PC-3 (cell line): Measurements from ENCODE around the gene ARHGEF25. TPM values are rescaled to one million over a fixed set of nuclear protein-coding genes. Genes with fewer than 3 reads are reported as not detected.

Experiments used
- total RNA-seq: library from RNA; depleted of rRNA; stranded (reverse); fragments of >200 nt; gene quantifications from 2 replicates; pipeline ENCODE4 v1.2.3, GENCODE V29; 2014; rRNA removed

ARHGEF25 gene
- total RNA-seq, 1 experiment from 2014 or later = 10.0 TPM

Other genes starting within 250 kb of the ARHGEF25 start
- 14.0 and 15.7 TPM in 2 replicates for gene R3HDM2, start 180.4 kb upstream of the ARHGEF25 start, total RNA-seq
- not detected in 2 replicates for gene INHBC, start 176.7 kb upstream of the ARHGEF25 start, total RNA-seq
- not detected in 2 replicates for gene INHBE, start 156.1 kb upstream of the ARHGEF25 start, total RNA-seq
- gene GLI1, start 151.7 kb upstream of the ARHGEF25 start, total RNA-seq = 3.0 TPM in 1 of 2 replicates, not detected in the other
- gene ARHGAP9, start 131.6 kb upstream of the ARHGEF25 start, total RNA-seq = not detected in 2 replicates
- gene MARS1, start 123.4 kb upstream of the ARHGEF25 start, total RNA-seq = 209 and 210 TPM in 2 replicates
- gene DDIT3, start 90.9 kb upstream of the ARHGEF25 start, total RNA-seq = 27.4 and 33.1 TPM in 2 replicates
- gene MBD6, start 88.6 kb upstream of the ARHGEF25 start, total RNA-seq = 13.1 and 13.2 TPM in 2 replicates
- 88.5 and 96.4 TPM in 2 replicates for gene DCTN2, start 64.2 kb upstream of the ARHGEF25 start, total RNA-seq
- gene KIF5A, start 61.4 kb upstream of the ARHGEF25 start, total RNA-seq = not detected in 2 replicates
- gene PIP4K2C, start 20.2 kb upstream of the ARHGEF25 start, total RNA-seq = 83.6 and 88.6 TPM in 2 replicates
- gene DTX3, start 6.6 kb upstream of the ARHGEF25 start, total RNA-seq = 11.9 and 15.9 TPM in 2 replicates
- gene B4GALNT1, start 21.8 kb downstream of the ARHGEF25 start, total RNA-seq = 39.0 and 42.3 TPM in 2 replicates
- gene OS9, start 82.7 kb downstream of the ARHGEF25 start, total RNA-seq = 145 and 223 TPM in 2 replicates
- 0.23 and 0.40 TPM in 2 replicates for gene AGAP2, start 127.3 kb downstream of the ARHGEF25 start, total RNA-seq
- gene TSPAN31, start 133.6 kb downstream of the ARHGEF25 start, total RNA-seq = 18.9 and 20.3 TPM in 2 replicates
- gene CDK4, start 140.9 kb downstream of the ARHGEF25 start, total RNA-seq = 212 and 229 TPM in 2 replicates
- gene MARCHF9, start 143.7 kb downstream of the ARHGEF25 start, total RNA-seq = 9.3 and 13.4 TPM in 2 replicates
- 8.1 and 8.6 TPM in 2 replicates for gene CYP27B1, start 155.6 kb downstream of the ARHGEF25 start, total RNA-seq
- 25.2 and 29.8 TPM in 2 replicates for gene METTL1, start 160.7 kb downstream of the ARHGEF25 start, total RNA-seq
- gene EEF1AKMT3, start 161.2 kb downstream of the ARHGEF25 start, total RNA-seq = 5.4 and 9.3 TPM in 2 replicates
- gene TSFM, start 171.4 kb downstream of the ARHGEF25 start, total RNA-seq = 55.8 and 63.0 TPM in 2 replicates
- 2.3 TPM in 1 of 2 replicates, not detected in the other for gene AVIL, start 207.3 kb downstream of the ARHGEF25 start, total RNA-seq
- 37.4 and 39.4 TPM in 2 replicates for gene CTDSP2, start 235.3 kb downstream of the ARHGEF25 start, total RNA-seq